GM23338 (cell line): Measurements from ENCODE around the gene STK33. TPM values are rescaled to one million over a fixed set of nuclear protein-coding genes. Genes with fewer than 3 reads are reported as not detected.

ENCODE experiments used
- ATAC-seq: fragments of 200-7000 bp; cut with Tn5 transposase; 3 replicates; pipeline ENCODE4 v1.9.1; 2020
- DNase-seq: peaks from one replicate; pipeline ENCODE4 v3.0.0-alpha.2; 2015; ENCODE audit warnings: low spot score
- H2AFZ ChIP-seq: fragments of 200-600 bp; sonication (generic); 2 replicates; pipeline ENCODE4 v1.8.0; 2016; ENCODE audit warnings: antibody characterized with exemption, mild to moderate bottlenecking, moderate library complexity
- H3F3A ChIP-seq: fragments of 200-600 bp; sonication (generic); replicated peaks from 2 replicates; pipeline ENCODE4 v1.8.0; 2017; ENCODE audit warnings: antibody characterized with exemption, mixed run types, low read depth
- H3K27ac ChIP-seq: fragments of 200-600 bp; sonication (generic); 2 replicates; pipeline ENCODE4 v1.6.1; 2016; ENCODE audit warnings: low read depth
- H3K27me3 ChIP-seq: fragments of 200-600 bp; sonication (generic); 2 replicates; pipeline ENCODE4 v1.8.0; 2016; ENCODE audit warnings: mild to moderate bottlenecking, mixed run types, moderate library complexity; ENCODE audit not compliant: insufficient read depth
- H3K36me3 ChIP-seq: fragments of 200-600 bp; sonication (generic); 2 replicates; pipeline ENCODE4 v1.8.0; 2016; ENCODE audit warnings: mild to moderate bottlenecking; ENCODE audit not compliant: insufficient read depth
- H3K4me1 ChIP-seq: fragments of 200-600 bp; sonication (generic); 2 replicates; pipeline ENCODE4 v1.8.0; 2016; ENCODE audit warnings: mild to moderate bottlenecking, moderate library complexity; ENCODE audit not compliant: insufficient read depth
- H3K4me2 ChIP-seq: fragments of 200-600 bp; sonication (generic); 2 replicates; pipeline ENCODE4 v1.7.1; 2017; ENCODE audit warnings: mixed run types
- H3K4me3 ChIP-seq: fragments of 200-600 bp; sonication (generic); 2 replicates; pipeline ENCODE4 v1.6.1; 2016; ENCODE audit warnings: mixed run types
- H3K79me2 ChIP-seq: fragments of 200-600 bp; sonication (generic); replicated peaks from 2 replicates; pipeline ENCODE4 v1.8.0; 2017; ENCODE audit warnings: mild to moderate bottlenecking; ENCODE audit not compliant: insufficient read depth
- H3K9me2 ChIP-seq: fragments of 200-600 bp; sonication (generic); 2 replicates; pipeline ENCODE4 v1.8.0; 2017; ENCODE audit not compliant: insufficient read depth
- H4K20me1 ChIP-seq: fragments of 200-600 bp; sonication (generic); replicated peaks from 2 replicates; pipeline ENCODE4 v1.8.0; 2017; ENCODE audit warnings: mild to moderate bottlenecking; ENCODE audit not compliant: insufficient read depth
- H3K27ac Mint-ChIP-seq: 2 replicates; pipeline ENCODE4 v1.8.0; 2020; ENCODE audit warnings: inconsistent platforms, mild to moderate bottlenecking, moderate library complexity, mixed read lengths
- H3K27me3 Mint-ChIP-seq: 3 replicates; pipeline ENCODE4 v1.8.0; 2022; ENCODE audit warnings: low read depth, mild to moderate bottlenecking, moderate library complexity, mixed read lengths, inconsistent platforms; ENCODE audit not compliant: insufficient read depth, poor library complexity
- H3K36me3 Mint-ChIP-seq: 3 replicates; pipeline ENCODE4 v1.8.0; 2021; ENCODE audit warnings: low read depth, mild to moderate bottlenecking, inconsistent platforms, moderate library complexity, mixed read lengths
- H3K4me1 Mint-ChIP-seq: 3 replicates; pipeline ENCODE4 v1.8.0; 2020; ENCODE audit warnings: mild to moderate bottlenecking, inconsistent platforms, mixed read lengths
- H3K4me3 Mint-ChIP-seq: 3 replicates; pipeline ENCODE4 v1.8.0; 2021; ENCODE audit warnings: moderate library complexity, mild to moderate bottlenecking, inconsistent platforms, mixed read lengths
- H3K9me3 Mint-ChIP-seq: 3 replicates; pipeline ENCODE4 v1.8.0; 2020; ENCODE audit warnings: moderate library complexity, mild to moderate bottlenecking, inconsistent platforms, mixed read lengths
- CREB1 ChIP-seq: fragments of 250-450 bp; sonication (Bioruptor Pico); IDR thresholded peaks from 2 replicates; pipeline ENCODE4 v1.5.0; 2020; ENCODE audit warnings: low read depth, mild to moderate bottlenecking, moderate library complexity
- CTCF ChIP-seq, 2 experiments: fragments of 200-600 bp in 1 of 2; sonication (generic) in 1 of 2; conservative IDR thresholded peaks; 2 replicates each; pipeline versions ENCODE4 v1.5.1 to v1.6.1; 2016 to 2017; ENCODE audit warnings: antibody characterized with exemption in 2 of 2, low read depth in 2 of 2, mild to moderate bottlenecking in 2 of 2, moderate library complexity in 1 of 2
- ETS1 ChIP-seq: IDR thresholded peaks from 2 replicates; pipeline ENCODE4 v1.6.1; 2016; ENCODE audit warnings: antibody characterized with exemption
- EZH2 ChIP-seq: fragments of 200-600 bp; sonication (generic); IDR thresholded peaks from one replicate; pipeline ENCODE4 v1.8.0; 2017; ENCODE audit warnings: antibody characterized with exemption, mild to moderate bottlenecking, low read depth; ENCODE audit not compliant: unreplicated experiment
- EZH2phosphoT487 ChIP-seq: fragments of 200-600 bp; sonication (generic); IDR thresholded peaks from one replicate; pipeline ENCODE4 v1.8.1; 2018; ENCODE audit warnings: antibody characterized with exemption; ENCODE audit not compliant: unreplicated experiment
- JUNB ChIP-seq: IDR thresholded peaks from one replicate; pipeline ENCODE4 v1.6.1; 2016; ENCODE audit warnings: antibody characterized with exemption; ENCODE audit not compliant: unreplicated experiment
- NANOG ChIP-seq: IDR thresholded peaks from 2 replicates; pipeline ENCODE4 v1.6.1; 2016; ENCODE audit warnings: antibody characterized with exemption, borderline replicate concordance
- POLR2AphosphoS5 ChIP-seq: IDR thresholded peaks from 2 replicates; pipeline ENCODE4 v1.6.1; 2016; ENCODE audit warnings: antibody characterized with exemption, low read depth
- REST ChIP-seq: IDR thresholded peaks from one replicate; pipeline ENCODE4 v1.6.1; 2018; ENCODE audit warnings: antibody characterized with exemption; ENCODE audit not compliant: unreplicated experiment
- STAT1 ChIP-seq: IDR thresholded peaks from one replicate; pipeline ENCODE4 v1.6.1; 2016; ENCODE audit warnings: antibody characterized with exemption; ENCODE audit not compliant: unreplicated experiment
- ZNF114 ChIP-seq: fragments of 250-450 bp; sonication (Bioruptor Pico); IDR thresholded peaks from 2 replicates; pipeline ENCODE4 v1.5.0; 2020; ENCODE audit warnings: mild to moderate bottlenecking, moderate library complexity
- ZNF331 ChIP-seq: fragments of 250-450 bp; sonication (Bioruptor Pico); IDR thresholded peaks from 2 replicates; pipeline ENCODE4 v1.5.0; 2020; ENCODE audit warnings: low read depth, mild to moderate bottlenecking, moderate library complexity
- ZNF462 ChIP-seq: fragments of 250-450 bp; sonication (Bioruptor Pico); IDR thresholded peaks from 2 replicates; pipeline ENCODE4 v1.5.0; 2020; ENCODE audit warnings: mild to moderate bottlenecking, moderate library complexity
- polyA plus RNA-seq: library from polyadenylated mRNA; unstranded; fragments of >200 nt; fragmentation: Nextera tagmentation; extraction: Ambion mirVana; gene quantifications from 2 replicates; pipeline ENCODE4 v1.2.1, GENCODE V29; 2016
- total RNA-seq: library from RNA; depleted of rRNA; stranded (reverse); fragments of >200 nt; shearing (Covaris generic); gene quantifications from 2 replicates; pipeline ENCODE4 v1.2.3, GENCODE V29; 2014

STK33 gene
- total and polyA plus RNA-seq, 2 experiments from 2014 or later: 17.2 to 18.2 TPM

- H3K9me2 ChIP-seq: no peaks in the 10 kb centered on the region
- no peaks in the 10 kb centered on the region for H3K36me3 ChIP-seq
- Mint-ChIP-seq H3K4me1 (no peaks in the 10 kb centered on the region), H3K27me3 (peaks cover 3% of the 10 kb centered on the region), H3K27ac (no peak overlapping the region), H3K9me3 (peaks cover 15% of the 10 kb centered on the region; the same call in 2 of the 3 replicates), H3K36me3 (peaks cover 5% of the 10 kb centered on the region; the same call in 2 of the 3 replicates), H3K4me3 (no peak overlapping the region)
- no peak overlapping the region for H2AFZ ChIP-seq
- H3K4me3 ChIP-seq: no peak overlapping the region
- no peaks in the 10 kb centered on the region for H4K20me1 ChIP-seq
- TF ChIP-seq ZNF462 (CRISPR knock-in tag) (no peak), POLR2AphosphoS5 (no peak), ZNF114 (CRISPR knock-in tag) (no peak), ZNF331 (CRISPR knock-in tag) (no peak), NANOG (no peak), CREB1 (CRISPR knock-in tag) (no peak), EZH2phosphoT487 (no peak), JUNB (no peak), ETS1 (no peak), STAT1 (no peak), EZH2 (no peak), REST (no peak), CTCF (conservative IDR thresholded peaks at IDR 0.05; ENCODE audit: low read depth in 2 of 2) (no peak)
- H3K27me3 ChIP-seq: no peaks in the 10 kb centered on the region
- H3K4me1 ChIP-seq: no peaks in the 10 kb centered on the region
- H3K79me2 ChIP-seq: no peaks in the 10 kb centered on the region
- H3K4me2 ChIP-seq: no peak overlapping the region
- ATAC-seq (no peak), DNase-seq (no peak)
- H3K27ac ChIP-seq: no peak overlapping the region
- no peaks in the 10 kb centered on the region for H3F3A ChIP-seq
Observed at GRCh38 chr11:8561461-8561860, 32.6 kb downstream of the STK33 start.
